LNCaP clone FGC (cell line): ENCODE results near the gene CXXC5.

ENCODE experiments used
- DNase-seq: peaks from one replicate; pipeline ENCODE4 v3.0.0-alpha.2; 2011; ENCODE audit warnings: low read depth
- H3K4me3 ChIP-seq: 2 replicates; pipeline ENCODE4 v1.5.1; 2011; ENCODE audit warnings: mild to moderate bottlenecking, low read depth, low read length, control low read depth
- TF ChIP-seq, protein P1 (sequence below): IDR thresholded peaks from 2 replicates; pipeline ENCODE4 v1.5.1; 2012; ENCODE audit warnings: mild to moderate bottlenecking; ENCODE audit not compliant: control insufficient read depth, insufficient read depth; ENCODE audit errors: extremely low read depth

The CXXC5 gene

DNA sequence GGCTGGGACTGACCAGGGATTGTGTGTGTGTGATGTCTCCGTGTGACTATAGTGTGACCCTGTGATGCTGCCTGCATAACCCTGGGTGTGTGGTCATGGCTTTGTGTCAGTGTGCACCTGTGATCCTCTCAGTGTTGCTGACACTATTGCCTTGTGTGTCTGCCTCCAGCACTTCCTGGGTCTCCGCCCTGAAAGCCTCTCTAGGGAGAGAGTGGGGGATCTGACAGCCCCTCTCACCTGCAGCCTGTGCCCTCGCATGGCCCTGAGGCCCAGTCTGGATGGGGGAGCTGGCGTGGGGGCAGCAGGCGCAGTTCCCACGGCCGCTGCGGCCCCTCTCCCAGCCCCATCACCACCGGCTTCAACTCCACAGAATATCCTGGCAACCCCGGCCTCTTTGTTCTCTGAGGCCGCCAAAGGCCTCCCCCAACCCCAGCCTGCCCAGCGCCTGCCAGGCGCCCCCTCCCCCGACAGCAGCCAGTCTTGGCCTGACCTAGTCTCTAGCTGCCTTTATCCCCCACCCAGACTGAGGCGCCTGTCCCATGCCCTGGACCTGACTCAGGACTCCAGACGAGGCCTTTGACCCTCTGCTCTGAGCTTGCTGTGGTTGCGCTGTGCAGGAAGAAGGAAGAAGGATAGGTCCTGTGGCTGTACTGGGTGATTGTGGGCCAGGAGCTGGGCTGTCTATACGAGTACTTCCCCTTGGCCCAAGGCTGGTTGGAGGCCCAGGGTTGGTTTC is 38.7 kb downstream of the CXXC5 start:
- no peak for DNase-seq
- H3K4me3 ChIP-seq, result no peak overlapping the region
- TF ChIP-seq, protein P1, sequence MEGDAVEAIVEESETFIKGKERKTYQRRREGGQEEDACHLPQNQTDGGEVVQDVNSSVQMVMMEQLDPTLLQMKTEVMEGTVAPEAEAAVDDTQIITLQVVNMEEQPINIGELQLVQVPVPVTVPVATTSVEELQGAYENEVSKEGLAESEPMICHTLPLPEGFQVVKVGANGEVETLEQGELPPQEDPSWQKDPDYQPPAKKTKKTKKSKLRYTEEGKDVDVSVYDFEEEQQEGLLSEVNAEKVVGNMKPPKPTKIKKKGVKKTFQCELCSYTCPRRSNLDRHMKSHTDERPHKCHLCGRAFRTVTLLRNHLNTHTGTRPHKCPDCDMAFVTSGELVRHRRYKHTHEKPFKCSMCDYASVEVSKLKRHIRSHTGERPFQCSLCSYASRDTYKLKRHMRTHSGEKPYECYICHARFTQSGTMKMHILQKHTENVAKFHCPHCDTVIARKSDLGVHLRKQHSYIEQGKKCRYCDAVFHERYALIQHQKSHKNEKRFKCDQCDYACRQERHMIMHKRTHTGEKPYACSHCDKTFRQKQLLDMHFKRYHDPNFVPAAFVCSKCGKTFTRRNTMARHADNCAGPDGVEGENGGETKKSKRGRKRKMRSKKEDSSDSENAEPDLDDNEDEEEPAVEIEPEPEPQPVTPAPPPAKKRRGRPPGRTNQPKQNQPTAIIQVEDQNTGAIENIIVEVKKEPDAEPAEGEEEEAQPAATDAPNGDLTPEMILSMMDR, result no peak

DNA sequence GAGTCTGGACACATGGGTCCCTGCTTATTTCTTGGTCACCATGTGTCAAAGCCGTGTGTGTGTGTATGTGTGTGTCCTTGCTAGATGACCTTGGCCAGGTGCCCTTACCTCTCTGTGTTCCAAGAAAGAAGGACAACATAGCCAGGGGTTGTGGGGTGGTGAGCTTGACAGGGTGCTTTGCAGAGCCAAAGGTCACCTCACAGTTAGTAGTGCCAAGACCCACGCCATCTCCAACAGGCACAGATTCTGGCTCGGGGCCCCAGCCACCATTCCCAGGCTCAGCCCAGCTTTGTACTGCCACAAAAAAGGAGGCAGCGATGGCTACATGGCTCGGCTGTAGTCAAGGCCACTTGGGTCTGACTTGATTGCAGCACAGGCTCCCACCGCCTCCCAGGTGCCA is 39.5 kb downstream of the CXXC5 start:
- TF ChIP-seq, protein P1, result no peak
- no peak overlapping the region for H3K4me3 ChIP-seq
- no peak for DNase-seq

DNA sequence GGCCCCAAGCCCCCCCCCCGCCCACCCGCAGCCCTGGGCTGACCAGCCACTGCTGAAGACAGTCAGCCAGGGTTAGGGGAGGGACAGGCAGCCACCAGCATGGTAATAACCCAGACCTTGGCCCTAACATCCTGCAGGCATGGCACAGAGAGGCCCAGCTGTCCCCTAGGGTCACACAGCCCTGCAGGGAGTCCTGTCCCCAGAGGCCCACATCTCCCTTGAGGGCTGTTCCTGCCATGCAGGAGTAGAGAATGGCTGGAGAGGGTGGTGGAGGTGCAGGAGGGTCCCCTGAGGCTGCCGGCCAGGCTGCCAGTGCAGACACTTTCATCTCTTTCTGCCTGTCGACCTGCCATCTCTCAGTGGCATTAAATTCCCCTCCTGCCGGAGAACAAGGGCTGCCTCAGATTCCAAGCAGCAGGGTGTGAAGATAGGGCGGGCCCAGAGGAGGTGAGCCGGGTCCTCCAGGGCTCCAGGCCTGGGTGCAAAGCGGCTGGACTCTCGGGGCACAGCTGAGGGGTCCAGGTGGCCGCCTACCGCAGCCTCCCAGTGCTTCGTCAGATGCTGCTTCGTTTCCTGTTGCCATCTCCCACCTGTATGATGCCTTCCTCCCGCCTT is 40.0 kb downstream of the CXXC5 start:
- TF ChIP-seq, protein P1, result no peak
- DNase-seq, result no peak
- H3K4me3 ChIP-seq, result no peak overlapping the region

DNA sequence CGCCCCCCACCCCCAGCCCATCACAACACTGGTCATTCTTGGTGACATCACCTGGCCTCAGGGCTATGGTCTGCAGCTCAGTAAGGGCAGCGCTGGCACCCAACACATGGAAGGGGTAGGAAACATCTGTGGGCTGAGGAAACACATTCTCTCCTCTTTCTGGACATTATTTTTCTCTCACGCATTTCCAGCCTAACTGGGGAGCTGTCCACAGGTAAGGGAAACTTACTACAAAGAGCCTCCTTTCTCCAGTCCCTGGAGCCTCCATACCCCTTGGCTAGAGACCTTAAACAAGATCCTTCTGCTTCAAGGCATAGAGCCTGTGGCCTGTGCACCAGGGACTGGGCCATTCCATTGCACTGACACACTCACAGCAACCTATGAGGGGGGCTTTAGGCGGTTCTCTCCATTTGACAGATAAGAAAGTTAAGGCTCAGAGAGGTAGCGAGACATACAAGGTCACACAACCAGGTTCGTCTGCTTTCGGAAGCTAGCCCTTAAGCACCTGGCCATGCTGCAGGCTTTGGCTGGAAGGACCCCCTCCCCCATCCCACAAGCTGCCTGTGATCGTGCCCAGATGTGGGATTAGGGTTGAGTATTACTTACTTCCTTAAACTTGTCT is 40.7 kb downstream of the CXXC5 start:
- no peak overlapping the region for H3K4me3 ChIP-seq
- TF ChIP-seq, protein P1, result no peak
- no peak for DNase-seq

DNA sequence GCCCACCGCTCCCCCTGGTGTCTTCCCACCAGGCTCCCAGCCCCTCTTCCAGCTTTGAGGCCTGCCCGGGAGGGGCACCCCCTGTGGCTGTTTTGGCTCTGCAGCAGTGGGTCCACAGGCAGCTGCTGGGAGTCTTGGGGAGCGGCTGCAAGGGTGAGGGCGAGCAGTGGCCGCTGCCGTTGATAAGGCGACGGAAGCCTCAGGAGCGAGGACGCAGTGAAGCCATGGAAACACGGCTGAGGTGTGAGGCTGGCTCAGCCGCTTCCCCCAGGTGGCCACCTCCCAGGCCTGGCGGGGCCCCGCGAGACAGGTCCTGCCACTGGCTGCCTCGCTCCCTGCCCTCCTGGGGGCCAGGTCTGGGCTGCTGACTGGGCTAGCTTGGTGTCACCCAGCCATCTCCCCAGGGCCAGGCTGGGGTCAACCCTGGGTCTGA is 41.5 kb downstream of the CXXC5 start:
- no peak overlapping the region for H3K4me3 ChIP-seq
- TF ChIP-seq, protein P1, result no peak
- DNase-seq, result no peak

DNA sequence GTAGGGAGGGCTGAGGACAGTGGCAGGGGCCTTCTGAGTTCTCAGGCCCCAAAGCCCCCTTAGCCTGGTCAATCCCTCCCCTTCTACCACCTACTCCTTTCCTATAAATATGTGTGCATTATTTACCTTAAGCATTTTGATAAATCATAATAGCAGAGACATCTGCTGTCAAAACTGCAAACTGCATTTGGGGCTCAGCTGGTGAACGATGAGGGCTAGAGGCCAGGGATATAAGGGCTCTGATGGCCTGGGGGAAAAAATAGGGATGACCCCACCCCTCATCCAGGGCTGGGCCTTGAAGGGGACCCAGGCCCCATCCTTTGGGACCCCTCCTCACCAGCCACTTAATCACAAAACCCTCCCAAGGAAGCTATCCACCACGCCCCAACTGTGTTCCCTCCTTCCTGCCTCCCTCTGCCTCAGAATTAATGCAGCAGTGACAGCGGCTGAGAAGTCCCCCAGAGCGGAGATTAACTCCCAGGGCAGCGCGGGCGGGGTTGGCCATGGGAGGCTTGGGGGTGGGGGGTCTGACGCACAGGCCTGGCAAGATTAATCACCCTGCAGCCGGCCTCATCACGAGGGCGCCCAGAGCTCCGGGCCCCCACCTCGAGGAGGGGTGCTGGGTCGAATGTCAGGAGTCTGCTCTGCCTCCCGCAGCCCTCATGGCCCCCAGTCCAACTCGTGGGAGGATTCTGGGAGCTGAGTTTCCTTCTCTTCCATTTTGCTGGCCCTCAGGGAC is 42.1 kb downstream of the CXXC5 start:
- TF ChIP-seq, protein P1, result peak; percentile 83
- no peak for DNase-seq
- no peak overlapping the region for H3K4me3 ChIP-seq
